GM13976 (cell line): ENCODE data around the gene SGCD.

Source experiments
- DNase-seq: peaks from one replicate; pipeline ENCODE4 v3.0.0; 2012; ENCODE audit warnings: low spot score
- CTCF ChIP-seq: IDR thresholded peaks from 2 replicates; pipeline ENCODE4 v1.5.1; 2012; ENCODE audit warnings: borderline replicate concordance, mild to moderate bottlenecking; ENCODE audit not compliant: insufficient read depth; ENCODE audit errors: extremely low read depth, missing control alignments, control extremely low read depth
- in situ Hi-C: fragments of 300-500 bp; cut with MboI; formaldehyde crosslinking; loops from one replicate; pipeline ENCODE4 v1.12.0; 2022; ENCODE audit warnings: low sequenced_read_pairs, mixed read lengths, inconsistent platforms; ENCODE audit not compliant: unreplicated experiment

The SGCD gene

DNA sequence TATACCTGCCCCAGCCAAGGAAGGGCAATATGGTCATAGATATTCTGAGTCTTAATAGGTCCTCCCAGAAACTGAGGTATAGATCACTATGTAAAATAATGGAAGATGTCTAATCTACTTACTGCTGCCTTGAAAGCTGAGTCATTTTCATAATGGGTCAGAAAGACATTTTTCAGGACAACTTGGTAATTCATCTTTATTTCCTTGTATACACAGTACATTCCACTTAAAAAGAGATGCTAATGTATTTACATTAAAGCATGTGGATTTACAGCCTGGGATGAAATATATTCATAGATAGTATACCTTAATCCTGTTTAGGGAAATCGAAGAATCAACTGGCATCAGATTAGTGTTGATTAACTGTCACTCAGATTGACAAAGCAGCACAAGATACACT, 304.0 kb downstream of the SGCD start:
- no peak for DNase-seq

DNA sequence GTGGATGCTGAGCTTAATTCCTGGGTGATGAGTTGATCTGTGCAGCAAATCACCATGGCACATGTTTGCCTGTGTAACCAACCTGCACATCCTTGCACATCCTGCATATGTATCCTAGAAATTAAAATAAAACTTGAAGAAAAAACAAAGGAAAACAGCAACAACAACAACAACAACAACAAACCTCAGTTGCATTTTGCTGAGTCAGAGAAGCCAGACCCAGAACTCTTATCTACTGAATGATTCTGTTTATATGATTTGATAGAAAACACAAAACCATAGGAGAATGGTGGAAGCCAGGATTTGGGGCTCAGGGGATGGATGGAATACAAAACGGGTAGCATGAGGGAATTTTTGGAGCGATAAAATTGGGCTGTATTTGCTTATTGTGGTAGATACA, 307.3 kb downstream of the SGCD start:
- no peak for TF ChIP-seq CTCF
- DNase-seq: no peak
- in situ Hi-C loops: no loop called here

More for the DNA sequence above, 304.0 kb downstream of the SGCD start:
- no peak for TF ChIP-seq CTCF
- in situ Hi-C loops: no loop called here

GRCh38 chr5:156640691-156641241, 313.8 kb downstream of the SGCD start:
- in situ Hi-C loops: no loop called here
- TF ChIP-seq CTCF: no peak
- no peak for DNase-seq

DNA sequence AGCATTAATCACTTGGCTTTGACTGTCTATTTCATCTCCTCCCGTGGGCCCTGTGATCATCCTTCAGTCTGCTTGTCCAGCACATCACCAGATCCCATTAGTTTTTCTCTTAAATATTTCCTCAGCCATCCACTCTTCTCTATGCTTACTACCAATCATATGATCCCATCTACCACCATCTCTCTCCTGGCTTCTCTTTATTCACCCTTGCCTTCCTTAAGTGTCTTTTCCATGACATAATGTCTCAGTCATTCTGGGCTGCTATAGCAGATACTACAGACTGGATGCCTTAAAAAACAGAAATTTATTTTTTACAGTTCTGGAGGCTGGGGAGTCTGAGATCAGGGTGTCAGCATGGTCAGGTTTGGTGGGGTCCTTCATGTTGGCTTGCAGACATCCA, 314.7 kb downstream of the SGCD start:
- no peak for TF ChIP-seq CTCF
- no peak for DNase-seq
- in situ Hi-C loops: no loop called here

GRCh38 chr5:156647034-156647451, 320.1 kb downstream of the SGCD start:
- in situ Hi-C loops: no loop called here
- TF ChIP-seq CTCF: no peak
- no peak for DNase-seq

- TF ChIP-seq CTCF: no peak
- no peak for DNase-seq
- in situ Hi-C loops: no loop called here
Measured at GRCh38 chr5:156654444-156654843, 327.5 kb downstream of the SGCD start.
